C4-2B (cell line): ENCODE data around the gene BPIFB6.

Experiments
- H3K27ac ChIP-seq: fragments of 450-650 bp; 2 replicates; pipeline ENCODE4 v1.5.1; 2017
- ZFX ChIP-seq: fragments of 450-650 bp; IDR thresholded peaks from 2 replicates; pipeline ENCODE4 v1.6.1; 2017
- TF ChIP-seq, protein P1 (sequence below): fragments of 450-650 bp; conservative IDR thresholded peaks from 2 replicates; pipeline ENCODE4 v1.5.1; 2017; ENCODE audit warnings: mild to moderate bottlenecking

The BPIFB6 gene

DNA sequence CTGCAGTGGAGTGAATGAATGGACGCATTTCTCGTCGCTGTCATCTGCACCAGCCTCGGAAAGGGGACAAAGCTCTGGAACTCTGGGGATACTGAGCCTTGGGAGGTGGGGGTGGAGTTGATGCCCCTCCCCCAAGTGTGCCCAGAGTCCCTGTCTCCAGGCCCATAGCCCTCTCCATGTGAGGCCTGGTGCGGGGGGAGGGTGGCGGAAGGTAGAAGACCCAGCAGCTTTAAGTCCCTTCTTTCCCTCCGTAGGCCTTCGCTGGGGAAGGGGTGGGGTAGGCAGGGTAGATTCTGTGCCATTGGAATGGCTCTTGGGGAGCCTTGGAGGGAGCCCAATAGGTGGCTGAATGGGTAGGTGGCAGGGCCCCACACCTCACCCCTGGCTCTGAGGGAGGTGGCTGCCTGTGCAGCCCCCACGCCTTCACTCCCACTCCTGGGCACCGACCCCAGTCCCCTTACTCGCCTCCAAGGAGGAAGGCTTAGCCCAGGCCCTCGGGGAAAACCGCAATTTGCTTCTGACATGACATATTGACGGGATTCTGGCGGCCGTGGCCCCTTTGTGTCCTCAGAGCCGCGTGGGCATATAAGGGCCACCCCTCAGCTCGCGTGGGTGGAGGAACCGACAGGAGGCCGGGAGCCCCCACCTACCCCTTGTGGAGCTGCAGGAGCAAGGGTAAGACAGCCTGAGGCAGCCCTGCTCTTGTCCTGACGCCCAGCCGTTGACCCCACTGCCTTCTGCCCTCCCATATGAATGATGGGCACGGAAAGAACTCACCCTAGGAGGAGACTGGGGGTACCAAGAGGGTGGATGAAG lies 22.1 kb downstream of the BPIFB6 start, which contains the start of gene BPIFB3:
Gene BPIFB3 (plus strand): TSS at position 613 of the 816 bp plus-strand sequence. CDS start 1,533 bp downstream, outside the sequence.
- no peak for TF ChIP-seq ZFX
- TF ChIP-seq, protein P1, sequence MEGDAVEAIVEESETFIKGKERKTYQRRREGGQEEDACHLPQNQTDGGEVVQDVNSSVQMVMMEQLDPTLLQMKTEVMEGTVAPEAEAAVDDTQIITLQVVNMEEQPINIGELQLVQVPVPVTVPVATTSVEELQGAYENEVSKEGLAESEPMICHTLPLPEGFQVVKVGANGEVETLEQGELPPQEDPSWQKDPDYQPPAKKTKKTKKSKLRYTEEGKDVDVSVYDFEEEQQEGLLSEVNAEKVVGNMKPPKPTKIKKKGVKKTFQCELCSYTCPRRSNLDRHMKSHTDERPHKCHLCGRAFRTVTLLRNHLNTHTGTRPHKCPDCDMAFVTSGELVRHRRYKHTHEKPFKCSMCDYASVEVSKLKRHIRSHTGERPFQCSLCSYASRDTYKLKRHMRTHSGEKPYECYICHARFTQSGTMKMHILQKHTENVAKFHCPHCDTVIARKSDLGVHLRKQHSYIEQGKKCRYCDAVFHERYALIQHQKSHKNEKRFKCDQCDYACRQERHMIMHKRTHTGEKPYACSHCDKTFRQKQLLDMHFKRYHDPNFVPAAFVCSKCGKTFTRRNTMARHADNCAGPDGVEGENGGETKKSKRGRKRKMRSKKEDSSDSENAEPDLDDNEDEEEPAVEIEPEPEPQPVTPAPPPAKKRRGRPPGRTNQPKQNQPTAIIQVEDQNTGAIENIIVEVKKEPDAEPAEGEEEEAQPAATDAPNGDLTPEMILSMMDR = no peak
- no peak within 1 kb of the TSS for H3K27ac ChIP-seq

DNA sequence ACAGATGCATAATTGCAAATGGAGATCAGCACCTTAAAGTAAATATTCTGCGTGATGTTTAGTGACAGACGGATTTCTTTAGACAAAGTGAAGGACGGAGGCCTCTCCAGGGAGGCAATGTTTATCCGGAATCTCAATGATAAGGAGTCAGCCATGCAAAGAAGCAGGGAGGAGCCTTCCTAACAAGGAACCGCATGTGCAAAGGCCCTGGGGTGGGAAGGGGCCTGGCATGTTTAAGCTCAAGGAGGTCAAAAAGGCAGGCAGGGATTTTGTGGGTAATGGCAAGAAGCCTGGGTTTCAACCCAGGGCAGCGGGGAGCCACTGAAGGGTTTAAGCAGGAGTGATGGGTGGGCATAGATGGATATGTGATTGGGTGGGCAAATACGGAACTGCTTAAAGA lies 22.9 kb downstream of the BPIFB6 start:
- TF ChIP-seq ZFX = no peak
- TF ChIP-seq, protein P1 = no peak
- H3K27ac ChIP-seq = no peak overlapping the region

- no peak overlapping the region for H3K27ac ChIP-seq
- TF ChIP-seq ZFX = no peak
- TF ChIP-seq, protein P1 = no peak
Measured at GRCh38 chr20:33054791-33055190, 23.3 kb downstream of the BPIFB6 start.

GRCh38 chr20:33059136-33059535 lies 27.7 kb downstream of the BPIFB6 start:
- H3K27ac ChIP-seq = no peak overlapping the region

GRCh38 chr20:33059741-33060390 lies 28.4 kb downstream of the BPIFB6 start:
- H3K27ac ChIP-seq = no peak overlapping the region
- no peak for TF ChIP-seq ZFX
- TF ChIP-seq, protein P1 = no peak

More at GRCh38 chr20:33059136-33059535, 27.7 kb downstream of the BPIFB6 start:
- no peak for TF ChIP-seq ZFX
- TF ChIP-seq, protein P1 = no peak

DNA sequence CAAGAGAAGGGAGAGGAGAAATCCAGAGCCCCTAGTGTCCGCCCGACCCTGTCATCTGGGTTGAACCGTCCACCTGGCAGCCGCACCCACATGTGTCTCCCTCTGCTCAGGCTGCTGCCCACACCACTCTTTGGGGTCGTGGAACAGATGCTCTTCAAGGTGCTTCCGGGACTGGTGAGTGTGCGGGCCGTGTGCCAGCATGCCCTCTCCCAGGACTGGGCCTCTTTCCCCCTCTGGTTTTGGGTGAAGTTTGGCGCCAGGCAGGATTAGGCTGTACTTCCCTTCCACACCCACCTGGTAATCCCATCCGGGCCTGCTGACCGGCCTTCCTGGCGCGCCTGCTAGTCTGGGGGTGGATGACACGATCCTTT lies 30.2 kb downstream of the BPIFB6 start:
- no peak overlapping the region for H3K27ac ChIP-seq
- TF ChIP-seq, protein P1 = no peak
- TF ChIP-seq ZFX = no peak
